Neural progenitor cell (in vitro differentiated cells): ENCODE measurements around the gene BZW1.

ENCODE experiments used
- CTCF ChIP-seq: fragments of 200-600 bp; sonication (generic); IDR thresholded peaks from 2 replicates; pipeline ENCODE4 v1.5.1; 2017; ENCODE audit warnings: antibody characterized with exemption, mild to moderate bottlenecking
- EZH2 ChIP-seq: fragments of 200-600 bp; sonication (generic); IDR thresholded peaks from 2 replicates; pipeline ENCODE4 v1.6.1; 2017; ENCODE audit warnings: antibody characterized with exemption, mild to moderate bottlenecking, moderate library complexity

DNA sequence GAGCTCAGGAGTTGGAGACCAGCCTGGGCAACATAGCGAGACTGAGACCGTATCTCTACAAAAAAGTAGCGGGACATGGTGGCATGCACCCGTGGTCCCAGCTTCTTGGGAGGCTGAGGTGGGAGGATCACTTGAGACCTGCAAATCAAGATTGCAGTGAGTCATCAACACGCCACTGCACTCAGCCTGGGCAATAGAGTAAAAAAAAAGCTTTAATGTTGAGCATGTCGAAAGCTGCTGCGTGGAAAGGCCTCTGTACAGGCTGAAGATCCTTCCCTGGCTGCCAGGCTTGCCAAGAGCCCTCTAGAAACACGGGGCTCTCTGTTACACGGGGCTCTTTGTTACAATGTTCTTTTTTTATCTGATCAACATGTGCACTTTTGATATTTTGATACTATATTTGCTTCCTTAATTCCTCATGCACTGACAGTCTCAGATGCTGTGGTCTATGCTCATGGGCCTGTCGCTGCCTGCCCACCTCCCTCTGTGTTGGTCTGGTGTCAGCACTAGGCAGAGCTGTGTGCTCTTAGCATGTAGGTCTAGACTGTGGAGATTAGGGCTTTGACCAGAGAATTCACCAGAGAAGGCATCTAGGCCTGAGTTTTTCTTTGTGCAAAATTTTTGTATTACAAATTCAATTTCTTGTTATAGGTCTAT lies 34.1 kb downstream of the BZW1 start:
- no peak for TF ChIP-seq CTCF
- no peak for TF ChIP-seq EZH2
